Measurements from ENCODE around the gene MYL7. TPM values are rescaled to one million over a fixed set of nuclear protein-coding genes. Genes with fewer than 3 reads are reported as not detected.

Gene MYL7
- total RNA-seq, 1 donor from 2014 or later: not detected

- TF ChIP-seq, protein P1, sequence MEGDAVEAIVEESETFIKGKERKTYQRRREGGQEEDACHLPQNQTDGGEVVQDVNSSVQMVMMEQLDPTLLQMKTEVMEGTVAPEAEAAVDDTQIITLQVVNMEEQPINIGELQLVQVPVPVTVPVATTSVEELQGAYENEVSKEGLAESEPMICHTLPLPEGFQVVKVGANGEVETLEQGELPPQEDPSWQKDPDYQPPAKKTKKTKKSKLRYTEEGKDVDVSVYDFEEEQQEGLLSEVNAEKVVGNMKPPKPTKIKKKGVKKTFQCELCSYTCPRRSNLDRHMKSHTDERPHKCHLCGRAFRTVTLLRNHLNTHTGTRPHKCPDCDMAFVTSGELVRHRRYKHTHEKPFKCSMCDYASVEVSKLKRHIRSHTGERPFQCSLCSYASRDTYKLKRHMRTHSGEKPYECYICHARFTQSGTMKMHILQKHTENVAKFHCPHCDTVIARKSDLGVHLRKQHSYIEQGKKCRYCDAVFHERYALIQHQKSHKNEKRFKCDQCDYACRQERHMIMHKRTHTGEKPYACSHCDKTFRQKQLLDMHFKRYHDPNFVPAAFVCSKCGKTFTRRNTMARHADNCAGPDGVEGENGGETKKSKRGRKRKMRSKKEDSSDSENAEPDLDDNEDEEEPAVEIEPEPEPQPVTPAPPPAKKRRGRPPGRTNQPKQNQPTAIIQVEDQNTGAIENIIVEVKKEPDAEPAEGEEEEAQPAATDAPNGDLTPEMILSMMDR (conservative IDR thresholded peaks at IDR 0.05; ENCODE audit: low read depth, low read length): no peak
- DNase-seq (ENCODE audit: low read depth): no peak
- H3K4me3 ChIP-seq (ENCODE audit: low read depth, low read length): no peak overlapping the region
These were observed 17.9 kb upstream of the MYL7 start for GRCh38 chr7:44158873-44159631.

DNA sequence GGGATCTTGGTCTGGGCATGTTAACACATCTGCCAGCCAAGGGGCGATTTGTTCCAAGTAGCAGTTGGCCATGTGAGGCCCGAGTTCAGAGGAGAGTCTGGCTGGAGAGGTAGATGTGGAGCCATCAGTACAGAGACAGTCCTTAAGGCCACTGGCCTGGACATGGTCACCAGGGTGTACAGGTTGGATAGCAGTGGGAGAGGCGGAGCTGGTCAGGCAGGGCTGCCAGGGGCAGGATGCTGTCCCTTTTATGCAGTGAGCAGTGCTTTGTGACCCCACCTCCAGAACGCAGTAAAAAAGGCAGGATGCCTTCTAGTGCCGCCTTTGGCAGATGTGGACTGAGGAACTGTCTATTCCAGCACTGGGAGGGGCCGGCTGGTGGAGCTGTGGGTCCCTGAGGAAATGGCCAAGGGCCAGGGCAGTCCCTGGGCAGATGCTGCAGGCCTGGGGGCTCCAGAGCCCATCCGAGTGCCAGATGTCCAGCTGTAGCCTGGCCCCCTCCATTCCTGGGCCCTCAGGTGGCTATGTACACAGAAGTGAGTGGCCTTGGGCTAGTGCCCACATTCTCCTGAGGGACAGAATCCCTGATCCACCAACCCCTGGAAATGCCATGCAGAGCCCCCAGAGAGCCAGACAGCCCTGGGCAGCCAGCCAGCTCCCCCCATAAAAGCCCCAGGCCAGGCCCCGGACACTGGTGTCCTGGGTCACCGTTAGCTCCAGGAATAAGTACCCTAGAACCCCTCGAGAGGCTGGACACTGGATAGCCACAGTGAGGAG lies 17.2 kb upstream of the MYL7 start:
- DNase-seq (ENCODE audit: low read depth): no peak
- no peak overlapping the region for H3K4me3 ChIP-seq (ENCODE audit: low read depth, low read length)
- TF ChIP-seq, protein P1 (conservative IDR thresholded peaks at IDR 0.05; ENCODE audit: low read depth, low read length): no peak

DNA sequence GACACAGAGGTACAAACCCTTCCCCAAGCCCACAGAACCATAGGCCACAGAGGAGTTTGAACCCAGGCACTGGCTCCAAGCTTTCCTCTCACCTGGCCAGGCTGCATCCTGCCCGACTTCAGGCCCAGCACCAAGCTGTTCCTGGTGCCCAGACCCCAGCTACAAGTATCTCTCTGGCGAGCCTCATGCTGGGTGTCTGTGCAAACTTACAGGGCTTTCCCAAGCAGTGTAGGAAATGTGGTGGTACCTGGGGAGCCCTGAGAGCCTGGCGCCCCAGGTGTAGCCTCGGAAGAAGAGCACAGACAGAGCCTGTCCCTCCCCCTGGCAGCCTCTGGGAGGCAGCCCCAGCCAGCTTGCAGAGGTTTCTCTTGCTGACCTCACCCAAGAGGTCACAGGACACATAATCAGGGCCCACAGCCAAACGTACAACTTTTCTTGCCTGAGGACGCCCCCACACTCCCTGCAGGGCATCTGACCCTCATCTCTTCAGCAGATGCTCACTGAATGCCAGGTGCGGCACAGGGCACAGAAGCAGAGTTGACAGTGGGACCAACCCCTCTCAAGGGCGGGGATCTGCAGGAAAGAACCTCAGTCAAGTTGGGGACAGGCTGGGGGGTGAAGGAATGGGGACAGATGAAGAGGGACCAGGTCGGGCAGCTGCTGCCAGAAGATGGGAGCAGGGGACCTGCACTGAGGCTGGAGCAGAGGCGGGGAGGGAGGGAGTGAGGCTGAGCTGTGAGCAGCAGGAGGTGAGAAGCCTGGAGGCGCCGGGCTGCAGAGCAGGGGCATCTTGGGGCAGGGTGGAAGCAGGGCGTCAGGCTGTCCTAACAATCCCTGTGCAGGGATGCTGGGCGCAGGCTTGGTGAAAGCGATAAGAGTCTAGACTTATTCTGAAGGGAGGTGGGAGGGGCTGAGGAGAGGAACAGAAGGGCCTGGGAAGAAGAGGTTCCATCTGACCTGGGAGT lies 16.3 kb upstream of the MYL7 start:
- TF ChIP-seq, protein P1 (conservative IDR thresholded peaks at IDR 0.05; ENCODE audit: low read depth, low read length): peak; percentile 31
- no peak for DNase-seq (ENCODE audit: low read depth)

DNA sequence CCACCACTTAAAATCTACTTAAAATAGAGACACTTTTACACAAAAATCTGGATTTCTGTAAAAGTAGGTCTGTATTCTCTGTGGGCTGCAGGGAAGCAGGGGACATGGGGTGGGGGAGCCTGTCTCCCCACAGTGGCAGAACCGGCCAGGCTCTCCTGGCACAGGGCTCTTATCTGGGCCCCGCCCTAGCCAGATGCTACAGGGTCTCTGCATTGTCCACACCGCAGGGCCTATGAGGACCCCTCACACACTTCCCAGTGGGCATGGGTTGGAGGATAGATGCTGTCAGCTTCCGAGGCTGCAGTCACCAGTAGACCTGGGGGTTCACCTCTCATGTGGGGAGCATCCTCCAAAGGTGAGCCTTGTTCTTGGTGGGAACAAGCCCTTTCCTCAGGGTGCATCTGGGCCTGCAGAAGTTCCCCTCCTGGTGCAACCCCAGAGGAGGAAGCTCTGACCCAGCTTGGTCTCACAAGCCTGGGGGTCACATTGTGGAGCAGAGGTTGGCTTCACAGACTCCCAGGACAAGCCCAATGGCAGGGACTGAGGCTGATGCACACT lies 15.4 kb upstream of the MYL7 start:
- TF ChIP-seq, protein P1 (conservative IDR thresholded peaks at IDR 0.05; ENCODE audit: low read depth, low read length): no peak
- no peak for DNase-seq (ENCODE audit: low read depth)
- H3K4me3 ChIP-seq (ENCODE audit: low read depth, low read length): no peak overlapping the region

More for the DNA sequence above, 16.3 kb upstream of the MYL7 start:
- H3K4me3 ChIP-seq (ENCODE audit: low read depth, low read length): no peak overlapping the region

DNA sequence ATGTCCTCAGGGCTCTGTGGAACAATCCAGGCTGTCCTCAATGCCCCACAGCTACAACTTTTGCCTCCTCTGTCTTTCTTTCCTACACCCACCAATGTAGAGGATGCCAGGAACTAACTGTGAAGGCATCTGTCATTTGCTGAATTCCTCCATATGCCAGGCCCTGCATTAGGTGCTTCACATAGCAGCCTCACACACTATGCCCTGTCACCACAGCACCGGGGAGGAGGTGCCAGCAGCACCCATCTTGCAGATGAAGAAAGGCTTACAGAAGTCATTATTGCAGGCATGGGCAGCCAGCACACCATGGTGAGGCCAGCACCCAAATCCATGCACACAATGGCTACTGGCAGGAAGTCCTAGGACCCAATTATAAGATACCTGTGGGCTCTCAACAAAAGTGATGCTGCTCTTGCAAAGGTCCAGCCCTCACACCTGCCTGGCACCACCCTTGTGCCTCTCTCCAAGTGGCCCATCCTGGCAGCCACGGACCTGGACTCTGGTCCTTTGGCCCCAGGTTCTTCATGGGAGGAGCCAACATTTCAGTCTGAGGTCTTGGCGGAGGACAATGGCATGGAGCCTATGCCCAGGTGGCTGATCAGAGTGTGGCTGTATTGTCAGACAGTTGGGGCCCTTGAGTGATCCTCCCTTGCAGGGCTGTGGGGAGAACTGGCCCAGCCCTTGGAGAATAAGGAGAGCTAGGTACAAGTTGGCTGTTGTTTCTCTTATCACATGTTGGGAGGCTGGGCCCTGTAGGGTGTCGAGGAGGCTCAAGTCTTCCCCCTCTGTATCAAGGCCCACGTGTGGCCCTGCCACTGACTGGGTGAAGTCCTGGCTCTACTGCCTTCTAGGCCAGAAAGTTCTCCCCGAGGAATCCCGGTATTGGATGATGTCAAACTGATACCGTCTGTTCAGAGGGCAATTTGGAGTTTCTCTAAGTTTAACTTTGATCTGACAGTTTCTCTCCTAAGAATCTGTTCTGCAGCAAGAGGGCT lies 14.4 kb upstream of the MYL7 start:
- DNase-seq (ENCODE audit: low read depth): no peak
- H3K4me3 ChIP-seq (ENCODE audit: low read depth, low read length): no peak overlapping the region
- TF ChIP-seq, protein P1 (conservative IDR thresholded peaks at IDR 0.05; ENCODE audit: low read depth, low read length): no peak

Measured in epithelial cell of proximal tubule (primary cell).